Body of pancreas (tissue), 4 donors: ENCODE data around the gene MRPL3. TPM values are rescaled to one million over a fixed set of nuclear protein-coding genes. Genes with fewer than 3 reads are reported as not detected.

Source experiments
- ATAC-seq: fragments of 150-250 bp; one replicate; pipeline ENCODE4 v1.9.1; 2016
- DNase-seq, 4 donors: peaks; one replicate each; pipeline ENCODE4 v3.0.0-alpha.2; 2019
- H3K27ac ChIP-seq, 4 donors: fragments of 200-600 bp; sonication (generic); 1 replicate in 3 of 4; 2 replicates in 1 of 4; pipeline versions ENCODE4 v1.5.1 to v1.6.1; 2016 to 2019; ENCODE audit warnings: mild to moderate bottlenecking in 1 of 4, mixed read lengths in 1 of 4, moderate library complexity in 1 of 4
- H3K27me3 ChIP-seq, 2 donors: fragments of 200-600 bp; sonication (generic); one replicate each; pipeline ENCODE4 v1.6.0; 2016; ENCODE audit warnings: mild to moderate bottlenecking in 1 of 2
- H3K36me3 ChIP-seq, 2 donors: fragments of 200-600 bp; sonication (generic); replicated peaks in 1 of 2; 2 replicates each; pipeline ENCODE4 v1.5.1; 2016; ENCODE audit warnings: low read depth in 2 of 2; ENCODE audit not compliant: insufficient read depth in 1 of 2
- H3K4me1 ChIP-seq: fragments of 200-600 bp; sonication (generic); one replicate; pipeline ENCODE4 v1.6.0; 2016
- H3K4me3 ChIP-seq, 2 donors: fragments of 200-600 bp; sonication (generic); 1 replicate in 1 of 2; 2 replicates in 1 of 2; pipeline ENCODE4 v1.5.1; 2016 to 2019
- H3K9me3 ChIP-seq, 3 donors: fragments of 200-600 bp; sonication (generic); 1 replicate in 2 of 3; 2 replicates in 1 of 3; pipeline ENCODE4 v1.5.1; 2016
- POLR2A ChIP-seq, 3 donors: fragments of 450-650 bp; IDR thresholded peaks; one replicate each; pipeline ENCODE4 v1.6.1; 2016; ENCODE audit warnings: antibody characterized with exemption in 3 of 3, mild to moderate bottlenecking in 2 of 3
- WGBS, 2 donors: methylation state at CpG; one replicate each; pipeline ENCODE4 v1.1.5; 2017; 5-methylcytosine and 5-hydroxymethylcytosine counted together
- intact Hi-C: fragments of 100-400 bp; cut with DNase I; formaldehyde crosslinking; loops from one replicate; pipeline ENCODE4 v1.15.1; 2023
- total RNA-seq, 2 donors: library from RNA; depleted of rRNA; stranded (reverse); fragments of >200 nt; gene quantifications; one replicate each; pipeline ENCODE4 v1.1.0, GENCODE V29; 2016
- TF ChIP-seq, protein P1 (sequence below), 7 experiments: fragments of 450-650 bp in 4 of 7; fragments of 200-600 bp in 3 of 7; sonication (generic) in 3 of 7; IDR thresholded peaks; one replicate each; pipeline ENCODE4 v1.5.1; 2016 to 2019; ENCODE audit warnings: antibody characterized with exemption in 7 of 7

MRPL3 gene
- total RNA-seq, 2 donors from 2014 or later = 41.5 to 43.1 TPM

DNA sequence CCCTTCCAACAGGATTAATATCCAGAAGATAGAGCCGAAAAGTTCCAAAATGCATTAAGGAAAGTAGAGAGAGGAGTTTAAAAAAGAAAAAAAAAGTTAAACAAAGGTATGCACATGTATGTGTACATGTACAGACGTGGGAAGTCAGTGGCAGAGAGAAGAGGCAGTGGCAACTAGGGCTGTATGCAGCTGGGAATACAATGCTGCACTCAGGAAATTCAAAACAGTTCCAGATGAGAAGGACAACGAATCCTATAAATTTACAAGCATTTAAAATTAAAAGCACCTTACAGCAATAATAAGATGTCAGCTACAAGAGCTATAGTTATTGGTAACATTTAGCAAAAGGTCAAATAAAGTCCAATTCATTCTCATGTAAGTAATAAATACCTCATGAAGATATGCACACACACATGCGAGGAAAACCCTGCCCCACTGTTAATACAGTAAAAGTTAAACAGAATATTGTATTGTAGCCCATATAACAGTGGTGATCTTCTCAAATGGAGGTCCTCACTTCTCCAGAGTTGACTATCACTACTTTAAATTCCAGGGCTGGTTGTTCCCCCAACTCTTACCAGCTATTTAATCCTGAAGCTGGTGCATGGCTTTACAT, 18.2 kb downstream of the MRPL3 start:
- H3K4me1 ChIP-seq = no peaks in the 10 kb centered on the region
- no peak overlapping the region for H3K4me3 ChIP-seq
- no peak for DNase-seq
- TF ChIP-seq, protein P1, sequence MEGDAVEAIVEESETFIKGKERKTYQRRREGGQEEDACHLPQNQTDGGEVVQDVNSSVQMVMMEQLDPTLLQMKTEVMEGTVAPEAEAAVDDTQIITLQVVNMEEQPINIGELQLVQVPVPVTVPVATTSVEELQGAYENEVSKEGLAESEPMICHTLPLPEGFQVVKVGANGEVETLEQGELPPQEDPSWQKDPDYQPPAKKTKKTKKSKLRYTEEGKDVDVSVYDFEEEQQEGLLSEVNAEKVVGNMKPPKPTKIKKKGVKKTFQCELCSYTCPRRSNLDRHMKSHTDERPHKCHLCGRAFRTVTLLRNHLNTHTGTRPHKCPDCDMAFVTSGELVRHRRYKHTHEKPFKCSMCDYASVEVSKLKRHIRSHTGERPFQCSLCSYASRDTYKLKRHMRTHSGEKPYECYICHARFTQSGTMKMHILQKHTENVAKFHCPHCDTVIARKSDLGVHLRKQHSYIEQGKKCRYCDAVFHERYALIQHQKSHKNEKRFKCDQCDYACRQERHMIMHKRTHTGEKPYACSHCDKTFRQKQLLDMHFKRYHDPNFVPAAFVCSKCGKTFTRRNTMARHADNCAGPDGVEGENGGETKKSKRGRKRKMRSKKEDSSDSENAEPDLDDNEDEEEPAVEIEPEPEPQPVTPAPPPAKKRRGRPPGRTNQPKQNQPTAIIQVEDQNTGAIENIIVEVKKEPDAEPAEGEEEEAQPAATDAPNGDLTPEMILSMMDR (IDR thresholded peaks at IDR 0.05) = no peak
- no peak for TF ChIP-seq POLR2A (IDR thresholded peaks at IDR 0.05)
- 80 to 87% methylated on average over 4 of the region's 4 CpGs for WGBS, 2 donors
- H3K36me3 ChIP-seq = peaks cover 0 to 4% of the 10 kb centered on the region in 2 donors
- intact Hi-C loops = no loop called here
- no peaks in the 10 kb centered on the region for H3K9me3 ChIP-seq
- H3K27ac ChIP-seq = no peak overlapping the region
- no peaks in the 10 kb centered on the region for H3K27me3 ChIP-seq
- ATAC-seq = no peak

DNA sequence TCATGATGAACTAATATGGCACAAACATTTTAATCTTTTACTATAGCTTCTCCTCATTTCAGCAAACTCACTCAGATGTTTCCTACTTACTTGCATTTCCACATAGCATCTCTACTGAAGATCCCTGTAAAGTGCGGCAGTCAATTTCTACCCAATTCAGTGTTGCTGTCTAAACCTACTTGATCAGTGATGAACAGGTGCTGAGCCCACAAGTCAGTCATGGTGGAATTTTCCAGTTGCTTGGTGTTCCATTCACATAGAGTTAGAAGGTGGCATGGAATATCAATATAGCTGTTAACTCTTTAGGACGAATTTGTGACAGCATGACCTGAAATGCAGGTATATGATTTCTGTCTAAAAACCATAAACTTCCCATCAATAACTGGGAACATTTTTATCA, 22.7 kb downstream of the MRPL3 start:
- intact Hi-C loops = no loop called here
- TF ChIP-seq, protein P1 (IDR thresholded peaks at IDR 0.05) = no peak
- no peak for TF ChIP-seq POLR2A (IDR thresholded peaks at IDR 0.05)
- no peaks in the 10 kb centered on the region for H3K4me1 ChIP-seq
- H3K36me3 ChIP-seq = peaks cover 0 to 1% of the 10 kb centered on the region in 2 donors
- DNase-seq (no peak), ATAC-seq (no peak)
- H3K4me3 ChIP-seq = no peak overlapping the region
- H3K9me3 ChIP-seq = no peaks in the 10 kb centered on the region
- H3K27ac ChIP-seq = no peak overlapping the region
- WGBS, 2 donors = 96% methylated on average over 2 of the region's 2 CpGs
- H3K27me3 ChIP-seq = no peaks in the 10 kb centered on the region

DNA sequence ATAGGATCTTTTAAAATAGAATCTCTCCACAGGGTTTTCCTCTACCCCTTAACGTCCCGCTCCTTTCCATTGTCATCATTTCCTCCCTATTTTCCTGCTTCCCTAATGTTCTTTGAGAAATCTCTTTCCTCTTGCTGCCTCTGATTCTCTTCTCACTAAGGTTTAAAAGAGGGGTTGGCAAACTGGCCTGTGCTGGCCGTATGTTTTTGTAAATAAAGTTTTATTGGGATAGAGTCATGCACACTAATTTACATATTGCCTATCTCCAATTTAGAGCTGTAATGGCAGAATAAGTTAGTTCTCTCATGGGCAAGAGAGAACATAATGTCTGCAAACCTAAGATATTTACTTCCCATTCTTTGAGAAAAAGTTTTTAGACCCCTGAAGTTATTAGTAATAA, 25.0 kb downstream of the MRPL3 start:
- Histone ChIP-seq H3K4me1 (no peaks in the 10 kb centered on the region), H3K9me3 (no peaks in the 10 kb centered on the region), H3K36me3 (peaks cover 0 to 1% of the 10 kb centered on the region in 2 donors), H3K27ac (no peak overlapping the region), H3K27me3 (no peaks in the 10 kb centered on the region), H3K4me3 (no peak overlapping the region)
- ATAC-seq (no peak), DNase-seq (no peak)
- WGBS, 2 donors = 87 to 91% methylated on average over 3 of the region's 3 CpGs
- TF ChIP-seq, protein P1 (IDR thresholded peaks at IDR 0.05) = no peak
- no peak for TF ChIP-seq POLR2A (IDR thresholded peaks at IDR 0.05)
- intact Hi-C loops = no loop called here

DNA sequence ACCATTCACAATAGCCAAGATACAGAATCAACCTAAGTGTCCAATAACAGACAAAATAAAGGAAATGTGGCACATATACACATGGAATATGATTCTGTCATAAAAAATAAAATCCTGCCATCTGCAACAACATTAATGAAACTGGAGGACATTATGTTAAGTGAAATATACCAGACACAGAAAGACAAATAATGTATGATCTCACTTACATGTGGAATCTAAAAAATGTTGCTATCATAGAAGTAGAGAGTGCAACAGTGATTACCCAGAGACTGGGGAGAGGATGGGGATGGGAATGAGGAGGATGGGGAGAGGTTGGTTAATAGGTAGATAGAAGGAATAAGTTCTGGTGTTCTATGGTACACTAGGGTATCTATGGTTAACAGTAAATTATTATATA, 28.7 kb downstream of the MRPL3 start:
- Histone ChIP-seq H3K4me3 (no peak overlapping the region), H3K4me1 (no peaks in the 10 kb centered on the region), H3K27ac (no peak overlapping the region), H3K27me3 (no peaks in the 10 kb centered on the region), H3K9me3 (no peaks in the 10 kb centered on the region), H3K36me3 (peaks cover 0 to 13% of the 10 kb centered on the region in 2 donors)
- ATAC-seq (no peak), DNase-seq (no peak)
- no peak for TF ChIP-seq POLR2A (IDR thresholded peaks at IDR 0.05)
- TF ChIP-seq, protein P1 (IDR thresholded peaks at IDR 0.05) = no peak
- intact Hi-C loops = no loop called here

DNA sequence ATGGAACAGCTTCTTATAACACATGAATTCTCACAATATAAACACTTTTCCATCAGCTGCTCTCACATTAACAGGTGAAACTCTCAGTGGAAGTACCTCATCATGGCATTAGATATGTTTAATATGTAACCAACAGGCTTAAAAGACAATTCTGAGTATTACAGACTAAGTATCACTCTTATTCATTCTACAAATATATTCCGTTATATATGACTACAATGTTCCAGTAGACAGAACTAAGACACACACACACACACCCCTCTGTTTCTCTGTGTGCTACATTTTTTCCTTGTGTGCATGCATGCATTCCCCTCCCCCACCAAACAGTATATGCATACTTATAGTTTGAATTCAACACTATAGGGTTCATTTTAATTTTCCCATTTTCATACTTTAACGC, 32.4 kb downstream of the MRPL3 start:
- intact Hi-C loops = no loop called here
- TF ChIP-seq POLR2A (IDR thresholded peaks at IDR 0.05) = no peak
- TF ChIP-seq, protein P1 (IDR thresholded peaks at IDR 0.05) = no peak
- ATAC-seq (no peak), DNase-seq (no peak)
- Histone ChIP-seq H3K27ac (no peak overlapping the region), H3K9me3 (no peaks in the 10 kb centered on the region), H3K27me3 (no peaks in the 10 kb centered on the region), H3K4me1 (no peaks in the 10 kb centered on the region), H3K4me3 (no peak overlapping the region), H3K36me3 (peaks cover 0 to 14% of the 10 kb centered on the region in 2 donors)
- 92 to 96% methylated on average over 2 of the region's 2 CpGs for WGBS, 2 donors
